H1 (cell line): Measurements from ENCODE around the gene IRAK4. TPM values are rescaled to one million over a fixed set of nuclear protein-coding genes. Genes with fewer than 3 reads are reported as not detected.

Experiments used
- CTCF ChIA-PET: fragments of 300-600 bp; sonication (Branson Sonifier 250); formaldehyde crosslinking; loops from one replicate; lab custom pipeline; 2021; ENCODE audit not compliant: partially characterized antibody; lab: Charles Lee
- POLR2A ChIA-PET: fragments of 300-600 bp; sonication (Branson Sonifier 250); formaldehyde crosslinking; loops from one replicate; lab custom pipeline; 2021; ENCODE audit warnings: inconsistent platforms; ENCODE audit not compliant: partially characterized antibody; lab: Charles Lee
- DNase-seq, 2 experiments: peaks; one replicate each; pipeline versions ENCODE4 v3.0.0 to v3.0.0-alpha.2; 2010 to 2022; ENCODE audit warnings: low spot score in 2 of 2, low read depth in 1 of 2, mixed read lengths in 1 of 2
- FAIRE-seq: peaks from 2 replicates; lab custom pipeline; 2011; peaks lifted over from hg19 to GRCh38; lab: Jason Lieb, UNC
- H2AFZ ChIP-seq: 2 replicates; pipeline ENCODE4 v1.8.1; 2012; ENCODE audit warnings: low read length, inconsistent platforms
- H2AK5ac ChIP-seq: 2 replicates; pipeline ENCODE4 v1.6.1; 2013; ENCODE audit warnings: low read depth, low read length
- H2BK120ac ChIP-seq: replicated peaks from 2 replicates; pipeline ENCODE3; 2013; ENCODE audit warnings: low read depth, low read length, inconsistent platforms
- H2BK12ac ChIP-seq: 2 replicates; pipeline ENCODE4 v1.6.1; 2013; ENCODE audit warnings: low read depth, low read length
- H2BK15ac ChIP-seq: 2 replicates; pipeline ENCODE4 v1.6.1; 2013; ENCODE audit warnings: low read length
- H2BK20ac ChIP-seq: 2 replicates; pipeline ENCODE4 v1.6.1; 2013; ENCODE audit warnings: low read length
- H2BK5ac ChIP-seq: 2 replicates; pipeline ENCODE4 v1.6.1; 2013; ENCODE audit warnings: low read depth, low read length
- H3K14ac ChIP-seq: 2 replicates; pipeline ENCODE4 v1.6.1; 2013; ENCODE audit warnings: inconsistent platforms; ENCODE audit not compliant: insufficient read length
- H3K18ac ChIP-seq: 2 replicates; pipeline ENCODE4 v1.6.1; 2013; ENCODE audit warnings: low read length; ENCODE audit errors: extremely low read depth
- H3K23ac ChIP-seq: 2 replicates; pipeline ENCODE4 v1.6.1; 2013; ENCODE audit warnings: inconsistent platforms; ENCODE audit not compliant: insufficient read length
- H3K23me2 ChIP-seq: 2 replicates; pipeline ENCODE4 v1.6.1; 2013; ENCODE audit warnings: low read depth, low read length
- H3K27ac ChIP-seq: 2 replicates; pipeline ENCODE4 v1.6.1; 2011; ENCODE audit warnings: low read depth, low read length, inconsistent platforms
- H3K27me3 ChIP-seq, 4 experiments: replicated peaks in 1 of 4; 1 replicate in 1 of 4; 2 replicates in 3 of 4; pipeline versions ENCODE4 v1.6.1 to v1.8.1; 2011 to 2013; ENCODE audit warnings: low read length in 3 of 4, mild to moderate bottlenecking in 3 of 4, inconsistent platforms in 2 of 4, mixed read lengths in 2 of 4, moderate library complexity in 1 of 4; ENCODE audit not compliant: control insufficient read depth in 3 of 4, insufficient read depth in 3 of 4; ENCODE audit errors: extremely low read depth in 1 of 4
- H3K36me3 ChIP-seq, 4 experiments: 2 replicates each; pipeline versions ENCODE4 v1.6.1 to v1.8.1; 2011 to 2013; ENCODE audit warnings: mild to moderate bottlenecking in 4 of 4, low read length in 3 of 4, moderate library complexity in 2 of 4, control low read depth in 1 of 4, inconsistent platforms in 1 of 4; ENCODE audit not compliant: insufficient read depth in 4 of 4, control insufficient read depth in 2 of 4
- H3K4ac ChIP-seq: replicated peaks from 2 replicates; pipeline ENCODE3; 2013; ENCODE audit warnings: low read length, low read depth, mixed read lengths, inconsistent platforms; ENCODE audit not compliant: insufficient read length
- H3K4me1 ChIP-seq, 4 experiments: replicated peaks in 1 of 4; 1 replicate in 1 of 4; 2 replicates in 3 of 4; pipeline versions ENCODE4 v1.6.1 to v1.8.1; 2011 to 2013; ENCODE audit warnings: low read length in 3 of 4, inconsistent platforms in 2 of 4, mixed read lengths in 1 of 4; ENCODE audit not compliant: insufficient read depth in 4 of 4, control insufficient read depth in 3 of 4
- H3K4me2 ChIP-seq, 2 experiments: 2 replicates each; pipeline versions ENCODE4 v1.6.1 to v1.8.1; 2011 to 2013; ENCODE audit warnings: low read depth in 2 of 2, low read length in 2 of 2, control low read depth in 1 of 2, inconsistent platforms in 1 of 2, mild to moderate bottlenecking in 1 of 2; ENCODE audit not compliant: insufficient read depth in 1 of 2
- H3K4me3 ChIP-seq, 4 experiments: fragments of 200-600, 300-600 bp in 1 of 4; sonication (generic), shearing (Covaris generic), sonication (Bioruptor Twin) in 1 of 4; 2 replicates each; pipeline versions ENCODE4 v1.5.1 to v1.8.1; 2011 to 2016; ENCODE audit warnings: low read length in 4 of 4, low read depth in 3 of 4, control low read depth in 2 of 4, inconsistent platforms in 2 of 4, mild to moderate bottlenecking in 2 of 4, mixed read lengths in 1 of 4, moderate library complexity in 1 of 4; ENCODE audit not compliant: insufficient read depth in 2 of 4; ENCODE audit errors: extremely low read depth in 1 of 4
- H3K56ac ChIP-seq: replicated peaks from 2 replicates; pipeline ENCODE3; 2013; ENCODE audit warnings: low read depth, mild to moderate bottlenecking, mixed read lengths, low read length, inconsistent platforms; ENCODE audit not compliant: insufficient read length
- H3K79me1 ChIP-seq: 2 replicates; pipeline ENCODE4 v1.6.1; 2013; ENCODE audit warnings: low read depth, low read length, control low read depth
- H3K79me2 ChIP-seq, 2 experiments: 2 replicates each; pipeline versions ENCODE4 v1.6.1 to v1.8.1; 2012 to 2013; ENCODE audit warnings: low read length in 2 of 2, mild to moderate bottlenecking in 2 of 2, inconsistent platforms in 1 of 2; ENCODE audit not compliant: insufficient read depth in 2 of 2, control insufficient read depth in 1 of 2
- H3K9ac ChIP-seq, 4 experiments: replicated peaks in 1 of 4; 1 replicate in 1 of 4; 2 replicates in 3 of 4; pipeline versions ENCODE4 v1.6.1 to v1.8.1; 2011 to 2013; ENCODE audit warnings: low read depth in 3 of 4, low read length in 3 of 4, control low read depth in 2 of 4, mild to moderate bottlenecking in 2 of 4, moderate library complexity in 2 of 4, inconsistent platforms in 1 of 4; ENCODE audit errors: extremely low read depth in 1 of 4
- H3K9me3 ChIP-seq, 2 experiments: 2 replicates each; pipeline versions ENCODE4 v1.6.1 to v1.8.1; 2012 to 2013; ENCODE audit warnings: mild to moderate bottlenecking in 2 of 2, moderate library complexity in 2 of 2, control low read depth in 1 of 2, inconsistent platforms in 1 of 2, low read depth in 1 of 2, low read length in 1 of 2, mixed read lengths in 1 of 2; ENCODE audit not compliant: insufficient read depth in 2 of 2
- H4K20me1 ChIP-seq, 2 experiments: replicated peaks in 1 of 2; 2 replicates each; pipeline versions ENCODE3 to v1.8.1; 2011 to 2013; ENCODE audit warnings: inconsistent platforms in 2 of 2, low read length in 2 of 2, mild to moderate bottlenecking in 1 of 2; ENCODE audit not compliant: insufficient read depth in 2 of 2, control insufficient read depth in 1 of 2
- H4K5ac ChIP-seq: 2 replicates; pipeline ENCODE4 v1.6.1; 2013; ENCODE audit warnings: low read length, low read depth, mixed read lengths, inconsistent platforms; ENCODE audit not compliant: insufficient read length
- H4K8ac ChIP-seq: 2 replicates; pipeline ENCODE4 v1.8.0; 2013; ENCODE audit warnings: mild to moderate bottlenecking, moderate library complexity, low read length, inconsistent platforms; ENCODE audit not compliant: insufficient read depth; ENCODE audit errors: extremely low read depth
- H4K91ac ChIP-seq: replicated peaks from 2 replicates; pipeline ENCODE3; 2013; ENCODE audit warnings: low read length, mixed read lengths, inconsistent platforms; ENCODE audit not compliant: insufficient read length
- CHD1 ChIP-seq: IDR thresholded peaks from 2 replicates; pipeline ENCODE4 v1.6.1; 2012; ENCODE audit warnings: low read depth, low read length, improper control_type of control experiment
- CREB1 ChIP-seq: IDR thresholded peaks from 2 replicates; pipeline ENCODE4 v1.6.1; 2012; ENCODE audit warnings: inconsistent platforms
- CTBP2 ChIP-seq: IDR thresholded peaks from 2 replicates; pipeline ENCODE4 v1.7.0; 2011; ENCODE audit warnings: borderline replicate concordance, mild to moderate bottlenecking, moderate library complexity, mixed read lengths, low read length; ENCODE audit not compliant: insufficient read depth, insufficient read length
- GABPA ChIP-seq: IDR thresholded peaks from 2 replicates; pipeline ENCODE4 v1.6.1; 2011; ENCODE audit warnings: mild to moderate bottlenecking, low read length, moderate library complexity, borderline replicate concordance; ENCODE audit not compliant: insufficient read depth
- HDAC2 ChIP-seq, 2 experiments: fragments of 300-600 bp in 1 of 2; sonication (generic) in 1 of 2; IDR thresholded peaks; 2 replicates each; pipeline ENCODE4 v1.6.1; 2011 to 2012; ENCODE audit warnings: low read depth in 2 of 2, low read length in 2 of 2, mild to moderate bottlenecking in 2 of 2, moderate library complexity in 2 of 2, borderline replicate concordance in 1 of 2, inconsistent platforms in 1 of 2
- MAFK ChIP-seq: IDR thresholded peaks from 2 replicates; pipeline ENCODE4 v1.6.1; 2012; ENCODE audit warnings: low read depth, mild to moderate bottlenecking, improper control_type of control experiment, low read length
- POLR2A ChIP-seq, 2 experiments: IDR thresholded peaks; 1 replicate in 1 of 2; 2 replicates in 1 of 2; pipeline ENCODE4 v1.6.1; 2011; ENCODE audit warnings: low read depth in 2 of 2, low read length in 2 of 2, mild to moderate bottlenecking in 2 of 2; ENCODE audit errors: control extremely low read depth in 1 of 2
- POU5F1 ChIP-seq: IDR thresholded peaks from 2 replicates; pipeline ENCODE4 v1.6.1; 2011; ENCODE audit warnings: low read depth, mild to moderate bottlenecking, low read length, moderate library complexity
- RNF2 ChIP-seq: fragments of 200-900, 300-1000 bp; sonication (generic); IDR thresholded peaks from 2 replicates; pipeline ENCODE4 v1.7.1; 2016; ENCODE audit warnings: borderline replicate concordance, low read depth, mild to moderate bottlenecking, antibody characterized with exemption, low read length; ENCODE audit not compliant: poor library complexity, severe bottlenecking; ENCODE audit errors: missing control alignments
- SIX5 ChIP-seq: IDR thresholded peaks from 2 replicates; pipeline ENCODE4 v1.6.1; 2011; ENCODE audit warnings: mild to moderate bottlenecking, low read depth, low read length
- WGBS, 2 experiments: shearing (Covaris generic) in 1 of 2; methylation state at CpG; one replicate each; pipeline versions ENCODE4 v1.1.6 to v1.1.7; 2013 to 2015; ENCODE audit warnings: low lambda C conversion rate in 2 of 2, mixed read lengths in 2 of 2, inconsistent platforms in 1 of 2, low coverage in 1 of 2, missing lambda C conversion rate in 1 of 2; ENCODE audit not compliant: insufficient replicate concordance in 2 of 2, insufficient coverage in 1 of 2, insufficient read length in 1 of 2; ENCODE audit errors: extremely low coverage in 1 of 2, missing lambda C conversion rate in 1 of 2; 5-methylcytosine and 5-hydroxymethylcytosine counted together
- polyA plus RNA-seq, 7 experiments: library from polyadenylated mRNA; depleted of rRNA in 3 of 7; stranded (reverse) in 5 of 7; unstranded in 2 of 7; fragments of >200 nt in 5 of 7; fragments of 200-250 nt in 2 of 7; gene quantifications; 1 replicate in 5 of 7; 2 replicates in 1 of 7; 4 replicates in 1 of 7; pipeline versions ENCODE4 v1.2.1 to v1.2.3, GENCODE V29; 2011 to 2013; ENCODE audit warnings: missing spikeins in 2 of 7, mixed read lengths in 2 of 7
- total RNA-seq: library from RNA; stranded (reverse); fragmentation: NEBNext Ultra II Directional; extraction: Animal tissue kit (Norgen Biotek cat#: 25700); gene quantifications from 2 replicates; pipeline ENCODE4 v1.2.1, GENCODE V29; 2021

The IRAK4 gene
- total and polyA plus RNA-seq, 2 of the 8 experiments (the other 6 are each of a cell fraction or from before 2014, with no cell fraction given) = 2.3 to 7.7 TPM

- no peaks in the 10 kb centered on the region for H3K4me1 ChIP-seq
- no peak for TF ChIP-seq CHD1
- TF ChIP-seq CTBP2 = no peak
- no peak for TF ChIP-seq HDAC2 (IDR thresholded peaks at IDR 0.05; ENCODE audit: borderline replicate concordance in 1 of 2, low read depth in 2 of 2, low read length in 2 of 2)
- no peak for TF ChIP-seq GABPA
- no peak for TF ChIP-seq POU5F1
- TF ChIP-seq POLR2A (IDR thresholded peaks at IDR 0.05; ENCODE audit: control extremely low read depth in 1 of 2, low read depth in 2 of 2, low read length in 2 of 2) = no peak
- no peak for TF ChIP-seq RNF2
- TF ChIP-seq CREB1 = no peak
- no peak for TF ChIP-seq SIX5
- no peak for TF ChIP-seq MAFK
- TF ChIP-seq, all 59 proteins: peak for 0
- H4K91ac ChIP-seq = no peak overlapping the region
- no peak overlapping the region for H4K8ac ChIP-seq
- H3K23me2 ChIP-seq = no peaks in the 10 kb centered on the region
- no peak for DNase-seq
- H2BK15ac ChIP-seq = no peak overlapping the region
- POLR2A ChIA-PET = no interaction called here
- CTCF ChIA-PET = interaction anchor here (0.6 kb wide), 1 partner anchor 350 kb away, joined by 3 read pairs; no protein-coding TSS in a partner anchor
- H3K9ac ChIP-seq = no peak overlapping the region
- H3K18ac ChIP-seq = no peak overlapping the region
- no peaks in the 10 kb centered on the region for H3K9me3 ChIP-seq
- H3K4me3 ChIP-seq = no peak overlapping the region
- no peak overlapping the region for H2BK12ac ChIP-seq
- H3K4me2 ChIP-seq = no peak overlapping the region
- no peak overlapping the region for H2BK120ac ChIP-seq
- H3K27me3 ChIP-seq = no peaks in the 10 kb centered on the region
- H3K14ac ChIP-seq = no peak overlapping the region
- no peak overlapping the region for H3K56ac ChIP-seq
- H2BK5ac ChIP-seq = no peak overlapping the region
- H3K23ac ChIP-seq = no peak overlapping the region
- no peak overlapping the region for H4K5ac ChIP-seq
- no peak overlapping the region for H2BK20ac ChIP-seq
- no peaks in the 10 kb centered on the region for H4K20me1 ChIP-seq
- 96% methylated on average over 4 of the region's 4 CpGs; no CpG with 5 or more reads in 1 of the 2 experiments for WGBS, 2 experiments
- no peaks in the 10 kb centered on the region for H3K79me2 ChIP-seq
- no peak overlapping the region for H3K27ac ChIP-seq
- H3K4ac ChIP-seq = no peak overlapping the region
- H2AFZ ChIP-seq = no peak overlapping the region
- no peaks in the 10 kb centered on the region for H3K79me1 ChIP-seq
- H3K36me3 ChIP-seq = peaks cover 7 to 74% (median 30%) of the 10 kb centered on the region in 4 experiments
- no peak for FAIRE-seq
- H2AK5ac ChIP-seq = no peak overlapping the region
Measured at GRCh38 chr12:43797561-43798217, 38.9 kb downstream of the IRAK4 start.
